BE2C (cell line): ENCODE results near the gene EML4.

ENCODE experiments used
- DNase-seq: peaks from one replicate; pipeline ENCODE4 v3.0.0-alpha.2; 2020
- H3K27me3 ChIP-seq: fragments of 250-450 bp; sonication (Bioruptor Pico); 2 replicates; pipeline ENCODE4 v1.5.1; 2020; ENCODE audit warnings: mild to moderate bottlenecking
- H3K36me3 ChIP-seq: fragments of 250-450 bp; sonication (Bioruptor Pico); 2 replicates; pipeline ENCODE4 v1.5.1; 2020; ENCODE audit warnings: mild to moderate bottlenecking
- H3K4me1 ChIP-seq: fragments of 250-450 bp; sonication (Bioruptor Pico); 2 replicates; pipeline ENCODE4 v1.5.1; 2020
- H3K4me3 ChIP-seq: 2 replicates; pipeline ENCODE4 v1.5.1; 2011; ENCODE audit warnings: low read depth, low read length
- H3K9me3 ChIP-seq: fragments of 250-450 bp; sonication (Bioruptor Pico); 2 replicates; pipeline ENCODE4 v1.5.1; 2020
- CTCF ChIP-seq: IDR thresholded peaks from 2 replicates; pipeline ENCODE4 v1.5.1; 2012; ENCODE audit warnings: mild to moderate bottlenecking, low read depth, low read length

Gene EML4

GRCh38 chr2:42244520-42244919 is 75.4 kb downstream of the EML4 start:
- Histone ChIP-seq H3K36me3 (peaks cover 17% of the 10 kb centered on the region), H3K4me1 (peaks cover 11% of the 10 kb centered on the region; the same call in 1 of the 2 replicates), H3K27me3 (no peaks in the 10 kb centered on the region), H3K9me3 (no peaks in the 10 kb centered on the region), H3K4me3 (no peak overlapping the region)
- no peak for DNase-seq
- TF ChIP-seq CTCF, result no peak

- H3K4me3 ChIP-seq, result no peak overlapping the region
- TF ChIP-seq CTCF, result no peak
- DNase-seq, result no peak
Measured at GRCh38 chr2:42245396-42245795, 76.2 kb downstream of the EML4 start.

GRCh38 chr2:42246562-42246961 is 77.4 kb downstream of the EML4 start:
- no peaks in the 10 kb centered on the region; the same call in 1 of the 2 replicates for H3K4me1 ChIP-seq
- no peak overlapping the region for H3K4me3 ChIP-seq
- no peak for TF ChIP-seq CTCF
- no peaks in the 10 kb centered on the region for H3K9me3 ChIP-seq
- no peaks in the 10 kb centered on the region for H3K27me3 ChIP-seq
- DNase-seq, result no peak
- H3K36me3 ChIP-seq, result peaks cover 28% of the 10 kb centered on the region

More at GRCh38 chr2:42245396-42245795, 76.2 kb downstream of the EML4 start:
- Histone ChIP-seq H3K27me3 (no peaks in the 10 kb centered on the region), H3K9me3 (no peaks in the 10 kb centered on the region), H3K4me1 (peaks cover 7% of the 10 kb centered on the region; the same call in 1 of the 2 replicates), H3K36me3 (peaks cover 26% of the 10 kb centered on the region)

- no peaks in the 10 kb centered on the region for H3K9me3 ChIP-seq
- H3K27me3 ChIP-seq, result no peaks in the 10 kb centered on the region
- no peak overlapping the region for H3K4me3 ChIP-seq
- peaks cover 34% of the 10 kb centered on the region for H3K36me3 ChIP-seq
- H3K4me1 ChIP-seq, result no peaks in the 10 kb centered on the region; the same call in 1 of the 2 replicates
- no peak for DNase-seq
- TF ChIP-seq CTCF, result no peak
Measured at GRCh38 chr2:42248846-42249245, 79.7 kb downstream of the EML4 start.

- no peak for DNase-seq
- Histone ChIP-seq H3K4me3 (no peak overlapping the region), H3K9me3 (no peaks in the 10 kb centered on the region), H3K4me1 (no peaks in the 10 kb centered on the region; the same call in 1 of the 2 replicates), H3K27me3 (no peaks in the 10 kb centered on the region), H3K36me3 (peaks cover 34% of the 10 kb centered on the region)
- TF ChIP-seq CTCF, result no peak
Measured at GRCh38 chr2:42249284-42249683, 80.1 kb downstream of the EML4 start.

GRCh38 chr2:42249887-42250286 is 80.7 kb downstream of the EML4 start:
- H3K4me3 ChIP-seq, result no peak overlapping the region
- H3K36me3 ChIP-seq, result peaks cover 34% of the 10 kb centered on the region
- no peak for DNase-seq
- no peaks in the 10 kb centered on the region for H3K9me3 ChIP-seq
- H3K27me3 ChIP-seq, result no peaks in the 10 kb centered on the region
- no peaks in the 10 kb centered on the region; the same call in 1 of the 2 replicates for H3K4me1 ChIP-seq
- TF ChIP-seq CTCF, result no peak
